ENCODE results near the gene CAVIN1. TPM values are rescaled to one million over a fixed set of nuclear protein-coding genes. Genes with fewer than 3 reads are reported as not detected.
"Not testable (repeated sequence)": the region's sequence is repeated elsewhere in the genome, so short reads cannot be mapped to it uniquely, and the experiment has no call there.

CAVIN1 gene
- total RNA-seq, 2 experiments from 2014 or later: 0.66 to 1.3 TPM

DNA sequence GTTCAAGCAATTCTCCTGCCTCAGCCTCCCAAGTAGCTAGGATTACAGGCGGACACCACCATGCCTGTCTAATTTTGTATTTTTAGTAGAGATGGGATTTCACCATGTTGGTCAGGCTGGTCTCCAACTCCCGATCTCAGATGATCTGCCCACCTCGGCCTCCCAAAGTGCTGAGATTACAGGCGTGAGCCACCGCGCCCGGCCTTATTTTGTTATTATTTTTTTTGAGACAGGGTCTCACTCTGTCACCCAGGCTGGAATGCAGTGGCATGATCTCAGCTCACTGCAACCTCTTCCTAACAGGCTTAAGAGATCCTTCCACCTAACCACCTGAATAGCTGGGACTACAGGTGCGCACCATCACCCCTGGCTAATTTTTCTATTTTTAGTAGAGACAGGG lies 27.5 kb downstream of the CAVIN1 start:
- H3K36me3 Mint-ChIP-seq; ATAC-seq; H3K27ac Mint-ChIP-seq; H3K9me3 Mint-ChIP-seq (ENCODE audit: low read depth); H3K4me3 Mint-ChIP-seq; H3K27me3 Mint-ChIP-seq; DNase-seq: not testable (repeated sequence)
- peaks cover 36% of the 10 kb centered on the region for H3K4me1 Mint-ChIP-seq
- CTCF ChIA-PET: interaction anchor here (12.4 to 30.0 kb wide), 2 partner anchors 9 to 73 kb away, joined by 133 to 967 read pairs; no protein-coding TSS in a partner anchor

DNA sequence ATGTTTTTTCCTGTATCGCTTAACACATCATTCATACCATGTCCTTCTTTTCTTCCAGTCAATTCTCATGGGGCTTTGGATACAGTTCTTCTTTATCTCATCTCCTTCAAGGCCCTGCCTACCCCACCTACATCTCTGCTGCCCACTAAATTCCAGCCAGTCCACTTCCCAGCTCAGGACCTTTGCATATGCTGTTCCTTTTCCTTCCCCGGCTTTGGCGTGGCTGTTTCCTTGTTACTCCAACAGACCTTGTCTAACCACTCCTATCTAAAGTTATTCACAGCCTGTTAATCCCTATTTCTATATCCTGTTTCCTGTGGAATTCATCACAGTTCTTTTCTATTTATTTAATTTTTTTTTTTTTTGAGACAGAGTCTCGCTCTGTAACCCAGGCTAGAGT lies 28.2 kb downstream of the CAVIN1 start:
- Mint-ChIP-seq H3K27me3 (peaks cover 4% of the 10 kb centered on the region), H3K9me3 (ENCODE audit: low read depth) (no peaks in the 10 kb centered on the region), H3K4me3 (no peak overlapping the region), H3K27ac (no peak overlapping the region), H3K4me1 (peaks cover 35% of the 10 kb centered on the region), H3K36me3 (no peaks in the 10 kb centered on the region)
- CTCF ChIA-PET: interaction anchor here (0.7 to 30.0 kb wide), 3 partner anchors 10 to 72 kb away, joined by 3 to 967 read pairs (median 133); no protein-coding TSS in a partner anchor
- ATAC-seq (no peak), DNase-seq (no peak)

DNA sequence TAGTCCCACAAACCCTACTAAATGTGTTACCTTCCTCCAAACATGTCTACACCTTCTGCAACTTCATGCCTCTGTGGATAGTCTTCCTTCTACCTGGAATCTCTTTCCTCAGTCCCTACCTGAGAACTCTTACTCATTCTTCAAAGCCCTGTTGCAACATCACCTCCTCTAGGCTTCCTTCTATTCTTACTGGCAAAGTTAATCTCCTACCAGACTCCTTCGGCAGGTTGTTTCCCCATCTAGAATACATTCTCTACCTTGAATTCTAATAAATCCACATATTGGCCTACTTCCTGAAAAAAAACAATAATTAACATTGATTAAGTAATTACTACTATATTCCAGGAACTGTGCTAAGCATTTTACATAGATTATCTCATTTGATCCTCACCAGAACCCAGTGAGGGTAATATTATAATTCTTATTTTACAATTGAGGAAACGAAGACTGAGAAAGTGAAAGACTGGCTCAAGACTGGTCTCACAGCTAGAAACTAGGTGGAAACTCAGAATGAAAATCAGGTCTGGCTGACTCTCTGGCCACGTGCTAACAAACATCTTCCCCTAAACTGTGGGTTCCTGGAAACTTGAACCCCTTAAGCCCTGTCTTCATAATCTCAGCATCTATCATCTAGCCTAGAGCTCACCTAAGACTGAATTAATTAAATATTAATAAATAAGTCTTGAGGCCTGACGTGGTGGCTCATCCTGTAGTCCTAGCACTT lies 30.2 kb downstream of the CAVIN1 start:
- DNase-seq (no peak), ATAC-seq (no peak)
- H3K9me3 Mint-ChIP-seq (ENCODE audit: low read depth): no peaks in the 10 kb centered on the region
- no peaks in the 10 kb centered on the region for H3K36me3 Mint-ChIP-seq
- CTCF ChIA-PET: interaction anchor here (12.4 to 30.0 kb wide), 2 partner anchors 12 to 70 kb away, joined by 133 to 967 read pairs; no protein-coding TSS in a partner anchor
- H3K27ac Mint-ChIP-seq: peak overlapping the region; percentile 39
- H3K27me3 Mint-ChIP-seq: no peaks in the 10 kb centered on the region
- no peak overlapping the region for H3K4me3 Mint-ChIP-seq
- H3K4me1 Mint-ChIP-seq: peaks cover 39% of the 10 kb centered on the region

DNA sequence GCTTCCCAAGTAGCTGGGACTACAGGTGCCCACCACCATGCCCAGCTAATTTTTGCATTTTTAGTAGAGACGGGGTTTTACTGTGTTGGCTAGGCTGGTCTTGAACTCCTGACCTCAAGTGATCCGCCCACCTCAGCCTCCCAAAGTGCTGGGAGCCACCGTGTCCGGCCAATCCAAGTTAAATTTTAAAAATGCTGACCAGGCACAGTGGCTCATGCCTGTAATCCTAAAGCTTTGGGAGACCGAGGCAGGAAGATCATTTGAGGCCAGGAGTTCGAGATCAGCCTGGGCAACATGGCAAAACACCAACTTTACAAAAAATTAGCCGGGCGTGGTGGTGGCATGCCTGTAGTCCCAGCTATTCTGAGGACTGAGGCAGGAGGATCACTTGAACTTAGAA lies 31.6 kb downstream of the CAVIN1 start:
- peaks cover 49% of the 10 kb centered on the region for H3K4me1 Mint-ChIP-seq
- H3K36me3 Mint-ChIP-seq; H3K9me3 Mint-ChIP-seq (ENCODE audit: low read depth); H3K27ac Mint-ChIP-seq; DNase-seq; H3K27me3 Mint-ChIP-seq; H3K4me3 Mint-ChIP-seq; ATAC-seq: not testable (repeated sequence)
- CTCF ChIA-PET: interaction anchor here (0.7 to 30.0 kb wide), 4 partner anchors 9 to 207 kb away, joined by 3 to 967 read pairs (median 68); no protein-coding TSS in a partner anchor

DNA sequence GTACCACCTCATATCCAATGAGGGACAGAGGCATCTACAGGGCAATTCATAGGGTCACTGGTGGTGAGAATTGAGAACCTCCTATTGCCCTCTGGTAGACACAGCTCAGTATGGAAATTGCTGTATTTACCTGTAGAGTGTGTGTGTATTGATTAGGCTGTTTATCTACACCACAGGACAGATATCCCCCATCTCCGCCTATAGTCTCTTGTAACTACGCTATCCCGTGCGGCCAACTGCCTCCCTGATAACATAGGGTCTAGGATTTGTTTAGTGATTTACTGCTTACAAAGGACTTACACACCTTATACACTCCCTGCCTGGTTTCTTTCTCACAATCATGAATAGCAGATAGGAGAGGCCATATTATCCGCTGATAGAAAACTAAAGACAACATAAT lies 33.2 kb downstream of the CAVIN1 start:
- Mint-ChIP-seq H3K4me3 (peak overlapping the region; percentile 44), H3K4me1 (peaks cover 58% of the 10 kb centered on the region), H3K36me3 (peaks cover 13% of the 10 kb centered on the region), H3K27ac (peak overlapping the region; percentile 99), H3K27me3 (no peaks in the 10 kb centered on the region), H3K9me3 (ENCODE audit: low read depth) (no peaks in the 10 kb centered on the region)
- DNase-seq (no peak), ATAC-seq (no peak)
- CTCF ChIA-PET: interaction anchor here (0.6 to 30.0 kb wide), 5 partner anchors 9 to 67 kb away, joined by 3 to 967 read pairs (median 16); no protein-coding TSS in a partner anchor

DNA sequence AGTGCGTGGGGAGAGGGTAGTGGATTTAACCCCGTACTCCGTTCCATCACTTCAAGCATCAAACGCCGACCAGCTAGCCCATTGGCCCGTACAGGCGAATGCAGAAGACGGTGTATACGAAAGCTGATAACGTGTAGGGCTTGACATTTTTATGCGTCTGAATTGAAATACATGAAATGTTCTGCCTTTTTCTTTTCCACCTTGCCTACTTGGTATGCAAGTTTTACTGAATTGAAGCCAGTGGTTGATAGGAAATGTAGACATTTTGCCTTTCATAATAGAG lies 34.0 kb downstream of the CAVIN1 start:
- peaks cover 15% of the 10 kb centered on the region for H3K36me3 Mint-ChIP-seq
- H3K4me1 Mint-ChIP-seq: peaks cover 57% of the 10 kb centered on the region
- H3K27me3 Mint-ChIP-seq: no peaks in the 10 kb centered on the region
- no peaks in the 10 kb centered on the region for H3K9me3 Mint-ChIP-seq (ENCODE audit: low read depth)
- CTCF ChIA-PET: interaction anchor here (0.9 to 30.0 kb wide), 15 partner anchors 8 to 235 kb away, joined by 3 to 967 read pairs (median 4); no protein-coding TSS in a partner anchor
- ATAC-seq: peak; percentile 59
- H3K27ac Mint-ChIP-seq: peak overlapping the region; percentile 99
- DNase-seq: no peak
- peak overlapping the region; percentile 98 for H3K4me3 Mint-ChIP-seq

DNA sequence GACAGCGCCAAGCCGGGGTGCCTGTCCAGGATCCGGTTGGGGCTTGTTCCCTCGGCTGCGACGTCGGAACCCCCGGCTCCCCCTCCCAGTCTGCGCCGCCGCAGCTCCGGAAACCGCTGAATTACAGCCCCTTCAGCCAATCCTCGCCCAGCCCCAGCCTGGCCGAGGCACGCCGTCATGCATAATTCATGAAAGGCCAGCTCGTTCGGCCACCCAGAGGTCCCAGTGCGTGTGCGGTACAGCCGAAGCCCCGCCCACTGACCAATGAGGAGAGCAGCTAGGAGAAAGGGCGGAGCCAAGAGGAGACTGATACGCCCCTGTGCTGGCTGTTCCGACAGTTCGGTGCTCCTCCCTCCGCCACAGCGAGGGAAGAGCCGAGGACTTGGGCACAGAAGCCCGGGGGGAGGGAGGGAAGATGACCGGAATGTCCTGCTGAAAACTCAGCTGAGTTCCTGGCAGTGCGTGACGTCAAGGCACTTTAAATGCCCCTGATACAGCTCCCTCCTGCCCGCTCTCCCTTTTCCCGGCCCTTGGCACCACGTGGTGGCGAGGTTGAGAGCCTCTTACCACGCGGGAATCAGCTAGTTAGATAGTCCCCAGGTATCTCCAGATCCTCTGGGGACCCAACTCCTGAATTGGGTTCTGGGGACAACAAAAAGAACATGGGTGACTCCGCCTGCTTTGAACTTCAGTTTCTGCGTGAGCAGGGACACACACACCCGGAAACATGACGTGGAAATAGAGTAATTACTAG lies 34.5 kb downstream of the CAVIN1 start, which contains the start of gene STAT3:
TSS of gene STAT3 (minus strand) at position 62 of the 754 bp plus-strand sequence. CDS start 39,926 bp downstream, outside the sequence.
- peak; percentile 91 for ATAC-seq
- Mint-ChIP-seq H3K36me3 (peaks cover 17% of the 10 kb centered on the region), H3K9me3 (ENCODE audit: low read depth) (no peaks in the 10 kb centered on the region), H3K27ac (peak within 1 kb of the TSS; percentile 99), H3K27me3 (no peaks in the 10 kb centered on the region), H3K4me3 (peak within 1 kb of the TSS; percentile 98), H3K4me1 (peaks cover 54% of the 10 kb centered on the region)
- DNase-seq: peak; percentile 100
- CTCF ChIA-PET: interaction anchor here (0.9 to 30.0 kb wide), 17 partner anchors 8 to 269 kb away, joined by 3 to 967 read pairs (median 4); partner anchors contain the start of gene STAT5A

DNA sequence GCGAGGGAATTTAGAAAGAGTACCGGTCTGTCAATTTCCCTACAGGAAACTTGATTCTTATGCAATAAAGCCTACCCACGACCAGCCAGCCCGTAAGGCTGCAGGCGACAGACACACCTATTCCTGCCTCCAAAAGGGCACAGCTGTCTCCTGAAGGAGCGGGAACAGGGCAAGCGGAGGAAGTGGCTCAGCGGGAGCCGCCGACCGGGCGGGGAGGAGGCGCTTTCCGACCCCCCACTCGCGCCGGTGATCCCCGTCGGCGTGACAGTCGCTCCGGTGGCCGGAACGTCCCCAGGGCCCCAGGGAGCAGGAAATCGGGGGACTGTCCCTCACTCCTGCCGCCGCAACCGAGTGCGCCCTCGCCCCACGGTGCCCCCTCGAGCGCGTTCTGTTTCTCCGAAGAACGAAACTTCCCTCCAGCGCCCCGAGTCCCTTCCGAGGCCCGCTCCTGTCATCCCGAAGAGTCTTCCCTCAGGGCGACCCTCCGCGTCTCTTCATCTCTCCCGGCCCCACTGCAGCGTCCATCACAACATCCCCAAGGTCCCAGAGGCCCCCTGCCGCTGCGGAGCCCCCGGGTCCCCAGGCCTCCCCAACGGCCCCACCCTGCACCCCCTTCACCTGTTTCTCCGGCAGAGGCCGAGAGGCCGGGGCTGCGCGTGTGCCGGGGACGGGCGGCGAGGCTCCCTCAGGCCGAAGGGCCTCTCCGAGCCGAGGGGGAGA lies 35.2 kb downstream of the CAVIN1 start:
- DNase-seq: peak; percentile 60
- no peaks in the 10 kb centered on the region for H3K27me3 Mint-ChIP-seq
- peak overlapping the region; percentile 98 for H3K4me3 Mint-ChIP-seq
- peak overlapping the region; percentile 99 for H3K27ac Mint-ChIP-seq
- H3K36me3 Mint-ChIP-seq: peaks cover 17% of the 10 kb centered on the region
- peak; percentile 4 for ATAC-seq
- no peaks in the 10 kb centered on the region for H3K9me3 Mint-ChIP-seq (ENCODE audit: low read depth)
- CTCF ChIA-PET: interaction anchor here (0.9 to 30.0 kb wide), 17 partner anchors 9 to 268 kb away, joined by 3 to 967 read pairs (median 4); partner anchors contain the start of gene STAT5A
- H3K4me1 Mint-ChIP-seq: peaks cover 53% of the 10 kb centered on the region

DNA sequence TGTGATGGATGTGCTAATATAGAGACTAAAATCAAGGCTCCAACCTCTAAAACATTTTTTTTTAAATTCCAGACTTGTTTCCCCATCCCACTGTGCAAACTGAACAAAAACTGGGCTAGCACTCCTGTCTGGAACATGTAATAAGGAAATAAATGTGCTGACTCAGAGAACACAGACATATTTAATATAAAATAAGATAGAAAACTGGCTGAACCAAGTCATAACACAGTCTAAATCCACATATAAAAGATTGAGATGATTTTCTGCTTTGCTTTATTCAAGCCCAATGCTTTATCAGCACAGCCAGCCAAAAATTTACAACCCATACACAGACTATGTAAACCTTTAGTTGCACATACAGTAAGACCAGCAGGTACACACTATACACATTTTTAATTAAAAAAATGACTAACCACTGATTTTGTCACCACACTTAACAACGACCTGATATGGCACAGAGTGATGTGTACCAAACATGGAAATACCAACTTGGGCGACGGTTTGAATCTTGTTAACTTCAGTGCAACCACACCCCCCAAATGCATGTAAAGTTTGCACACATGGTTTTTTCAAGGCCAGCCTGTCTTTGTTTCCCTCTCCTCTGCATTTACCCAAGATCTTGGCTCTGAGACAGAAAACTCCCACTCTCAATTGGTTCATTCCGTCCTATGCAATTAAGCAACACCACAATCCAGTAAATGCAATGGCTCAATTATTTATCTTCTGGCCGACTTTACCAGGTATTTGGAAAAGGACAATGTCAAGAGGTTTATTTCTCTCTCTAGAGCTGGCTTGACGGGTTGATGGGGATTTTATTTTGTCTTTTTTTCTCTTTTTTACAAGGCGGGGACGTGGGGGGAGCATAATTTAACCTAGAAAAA lies 36.0 kb downstream of the CAVIN1 start:
- Mint-ChIP-seq H3K9me3 (ENCODE audit: low read depth) (no peaks in the 10 kb centered on the region), H3K4me1 (peaks cover 52% of the 10 kb centered on the region), H3K27ac (peak overlapping the region; percentile 99), H3K4me3 (peak overlapping the region; percentile 98), H3K27me3 (no peaks in the 10 kb centered on the region), H3K36me3 (peaks cover 19% of the 10 kb centered on the region)
- CTCF ChIA-PET: interaction anchor here (1.0 to 30.0 kb wide), 5 partner anchors 12 to 64 kb away, joined by 3 to 967 read pairs (median 4); no protein-coding TSS in a partner anchor
- no peak for ATAC-seq
- DNase-seq: no peak

DNA sequence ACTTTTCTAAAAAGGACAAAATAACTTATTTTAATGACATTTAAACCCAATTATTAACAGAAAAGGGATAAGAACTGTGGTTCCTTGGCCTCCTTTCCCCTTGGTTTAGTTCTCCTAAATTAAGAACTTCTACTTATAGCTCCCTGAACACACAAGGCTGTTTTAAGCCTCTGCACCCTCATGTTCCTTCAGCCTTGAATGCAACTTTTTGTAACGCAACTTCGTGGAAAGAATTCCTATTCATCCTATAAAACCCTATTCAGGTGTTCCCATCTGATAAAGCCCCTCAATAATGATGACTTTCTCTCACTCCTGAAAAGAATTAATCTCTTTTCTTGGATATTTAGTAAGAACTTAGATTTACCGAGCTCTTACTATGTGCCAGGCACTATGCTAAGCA lies 41.2 kb downstream of the CAVIN1 start:
- CTCF ChIA-PET: interaction anchor here (0.6 kb wide), 1 partner anchor 36 kb away, joined by 4 read pairs; no protein-coding TSS in a partner anchor
- Mint-ChIP-seq H3K4me1 (peaks cover 57% of the 10 kb centered on the region), H3K36me3 (peaks cover 21% of the 10 kb centered on the region), H3K27me3 (no peaks in the 10 kb centered on the region), H3K9me3 (ENCODE audit: low read depth) (no peaks in the 10 kb centered on the region), H3K27ac (no peak overlapping the region), H3K4me3 (no peak overlapping the region)
- ATAC-seq (no peak), DNase-seq (no peak)

DNA sequence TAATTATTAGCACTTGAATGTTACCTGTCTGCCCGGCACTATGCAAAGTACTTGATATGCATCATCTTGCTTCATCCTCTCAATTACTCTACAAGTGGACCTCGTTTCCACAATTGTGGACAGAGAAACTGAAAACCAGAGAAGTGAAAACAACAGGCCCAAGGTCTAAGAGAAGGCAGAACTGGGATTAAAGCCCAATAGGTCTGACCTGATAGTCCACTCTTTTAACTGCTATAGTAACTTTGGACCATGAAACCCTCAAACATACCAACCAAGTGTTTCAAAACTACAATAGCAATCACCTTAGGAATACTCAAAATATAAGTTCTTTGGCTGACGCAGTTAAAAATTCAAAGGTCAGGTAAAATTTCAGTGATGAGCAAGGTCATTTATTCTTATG lies 42.1 kb downstream of the CAVIN1 start:
- H3K4me3 Mint-ChIP-seq: no peak overlapping the region
- CTCF ChIA-PET: interaction anchor here (0.8 kb wide), 1 partner anchor 51 kb away, joined by 3 read pairs; no protein-coding TSS in a partner anchor
- no peak for DNase-seq
- peaks cover 18% of the 10 kb centered on the region for H3K36me3 Mint-ChIP-seq
- peaks cover 51% of the 10 kb centered on the region for H3K4me1 Mint-ChIP-seq
- no peak overlapping the region for H3K27ac Mint-ChIP-seq
- no peaks in the 10 kb centered on the region for H3K27me3 Mint-ChIP-seq
- no peak for ATAC-seq
- H3K9me3 Mint-ChIP-seq (ENCODE audit: low read depth): no peaks in the 10 kb centered on the region

Data from activated CD8-positive, alpha-beta memory T cell treated with anti-CD3 and anti-CD28 coated beads, Interleukin-2, amount 10 ng/mL, durations not matched to agents 7 days and 5 days (primary cell).